ENCODE measurements around the gene PES1.

The PES1 gene

GRCh38 chr22:30538280-30538679, 53.4 kb downstream of the PES1 start:
- DNase-seq (ENCODE audit: insufficient read length, low spot score) (no peak), FAIRE-seq (no peak)
- no peak for TF ChIP-seq CTCF (IDR thresholded peaks at IDR 0.05; ENCODE audit: insufficient read depth, missing control alignments)

GRCh38 chr22:30537083-30537731, 54.5 kb downstream of the PES1 start:
- TF ChIP-seq CTCF (IDR thresholded peaks at IDR 0.05; ENCODE audit: insufficient read depth, missing control alignments), result no peak
- FAIRE-seq (no peak), DNase-seq (ENCODE audit: insufficient read length, low spot score) (no peak)

GRCh38 chr22:30535182-30535581, 56.5 kb downstream of the PES1 start:
- no peak for FAIRE-seq
- no peak for TF ChIP-seq CTCF (IDR thresholded peaks at IDR 0.05; ENCODE audit: insufficient read depth, missing control alignments)
- no peak for DNase-seq (ENCODE audit: insufficient read length, low spot score)

GRCh38 chr22:30531651-30532608, 59.8 kb downstream of the PES1 start:
- TF ChIP-seq CTCF (IDR thresholded peaks at IDR 0.05; ENCODE audit: insufficient read depth, missing control alignments), result no peak
- FAIRE-seq (no peak), DNase-seq (ENCODE audit: insufficient read length, low spot score) (no peak)

GRCh38 chr22:30526656-30527055, 65.1 kb downstream of the PES1 start:
- FAIRE-seq (no peak), DNase-seq (ENCODE audit: insufficient read length, low spot score) (no peak)
- no peak for TF ChIP-seq CTCF (IDR thresholded peaks at IDR 0.05; ENCODE audit: insufficient read depth, missing control alignments)
